Activated naive CD8-positive, alpha-beta T cell treated with anti-CD3 and anti-CD28 coated beads for 36 hours (primary cell): Measurements from ENCODE around the gene FAM83G. TPM values are rescaled to one million over a fixed set of nuclear protein-coding genes. Genes with fewer than 3 reads are reported as not detected.
"Not testable (repeated sequence)": the region's sequence is repeated elsewhere in the genome, so short reads cannot be mapped to it uniquely, and the experiment has no call there.

ENCODE experiments used
- DNase-seq: peaks from one replicate; pipeline ENCODE4 v3.0.0; 2021
- H3K27ac Mint-ChIP-seq: one replicate; pipeline ENCODE4 v1.8.0; 2022; ENCODE audit warnings: mild to moderate bottlenecking, moderate library complexity, mixed read lengths
- H3K27me3 Mint-ChIP-seq: one replicate; pipeline ENCODE4 v1.8.0; 2022; ENCODE audit warnings: mild to moderate bottlenecking, mixed read lengths
- H3K36me3 Mint-ChIP-seq: one replicate; pipeline ENCODE4 v1.8.0; 2021; ENCODE audit warnings: mild to moderate bottlenecking, mixed read lengths
- H3K4me1 Mint-ChIP-seq: one replicate; pipeline ENCODE4 v1.8.0; 2021; ENCODE audit warnings: mixed read lengths
- H3K4me3 Mint-ChIP-seq: one replicate; pipeline ENCODE4 v1.8.0; 2022; ENCODE audit warnings: mild to moderate bottlenecking, moderate library complexity, mixed read lengths
- H3K9me3 Mint-ChIP-seq: one replicate; pipeline ENCODE4 v1.8.0; 2022; ENCODE audit warnings: mixed read lengths
- total RNA-seq, 2 experiments: library from RNA; stranded (reverse); gene quantifications; one replicate each; pipeline ENCODE4 v1.2.3, GENCODE V29; 2021

FAM83G gene
- 10 to 100 TPM; 10.3 to 10.4 TPM for total RNA-seq

GRCh38 chr17:19004421-19005136, at the start of gene FAM83G:
Gene FAM83G (minus strand): TSS chr17:19004764. CDS start chr17:19004041, 723 bp downstream.
- Mint-ChIP-seq H3K4me3 (peak within 1 kb of the TSS; percentile 92), H3K36me3 (peaks cover 11% of the 10 kb centered on the region), H3K27me3 (no peaks in the 10 kb centered on the region), H3K27ac (peak within 1 kb of the TSS; percentile 90), H3K4me1 (peaks cover 31% of the 10 kb centered on the region), H3K9me3 (peaks cover 1% of the 10 kb centered on the region)
- peak; percentile 93 for DNase-seq

GRCh38 chr17:19048826-19049225, 44.3 kb upstream of the FAM83G start:
- H3K9me3 Mint-ChIP-seq, H3K4me1 Mint-ChIP-seq, H3K4me3 Mint-ChIP-seq, H3K27ac Mint-ChIP-seq, DNase-seq, H3K36me3 Mint-ChIP-seq, H3K27me3 Mint-ChIP-seq: not testable (repeated sequence)

- not testable (repeated sequence) for H3K4me3 Mint-ChIP-seq, DNase-seq, H3K27ac Mint-ChIP-seq, H3K36me3 Mint-ChIP-seq, H3K4me1 Mint-ChIP-seq, H3K27me3 Mint-ChIP-seq, H3K9me3 Mint-ChIP-seq
These were observed 42.9 kb upstream of the FAM83G start for GRCh38 chr17:19047510-19047909.

- not testable (repeated sequence) for DNase-seq, H3K27ac Mint-ChIP-seq, H3K4me1 Mint-ChIP-seq, H3K36me3 Mint-ChIP-seq, H3K9me3 Mint-ChIP-seq, H3K4me3 Mint-ChIP-seq, H3K27me3 Mint-ChIP-seq
These were observed 42.3 kb upstream of the FAM83G start, which contains the start of gene GRAP for GRCh38 chr17:19046782-19047375. Gene GRAP (minus strand): TSS chr17:19046957. CDS start chr17:19046926, 31 bp downstream.

GRCh38 chr17:19044643-19045042, 40.1 kb upstream of the FAM83G start:
- not testable (repeated sequence) for H3K27me3 Mint-ChIP-seq, DNase-seq, H3K36me3 Mint-ChIP-seq, H3K4me1 Mint-ChIP-seq, H3K4me3 Mint-ChIP-seq, H3K27ac Mint-ChIP-seq, H3K9me3 Mint-ChIP-seq

GRCh38 chr17:19043032-19043431, 38.5 kb upstream of the FAM83G start:
- not testable (repeated sequence) for DNase-seq, H3K36me3 Mint-ChIP-seq, H3K27ac Mint-ChIP-seq, H3K9me3 Mint-ChIP-seq, H3K4me3 Mint-ChIP-seq, H3K4me1 Mint-ChIP-seq, H3K27me3 Mint-ChIP-seq

GRCh38 chr17:19042369-19042768, 37.8 kb upstream of the FAM83G start:
- H3K4me1 Mint-ChIP-seq, H3K27me3 Mint-ChIP-seq, H3K4me3 Mint-ChIP-seq, H3K36me3 Mint-ChIP-seq, H3K9me3 Mint-ChIP-seq, H3K27ac Mint-ChIP-seq, DNase-seq: not testable (repeated sequence)

- H3K36me3 Mint-ChIP-seq, H3K27me3 Mint-ChIP-seq, H3K9me3 Mint-ChIP-seq, H3K4me1 Mint-ChIP-seq, H3K4me3 Mint-ChIP-seq, H3K27ac Mint-ChIP-seq, DNase-seq: not testable (repeated sequence)
These were observed 37.3 kb upstream of the FAM83G start for GRCh38 chr17:19041871-19042270.

GRCh38 chr17:19040350-19040749, 35.8 kb upstream of the FAM83G start:
- not testable (repeated sequence) for H3K9me3 Mint-ChIP-seq, H3K4me3 Mint-ChIP-seq, H3K4me1 Mint-ChIP-seq, DNase-seq, H3K27ac Mint-ChIP-seq, H3K36me3 Mint-ChIP-seq, H3K27me3 Mint-ChIP-seq

GRCh38 chr17:19038730-19039129, 34.2 kb upstream of the FAM83G start:
- not testable (repeated sequence) for H3K27ac Mint-ChIP-seq, H3K4me3 Mint-ChIP-seq, DNase-seq, H3K27me3 Mint-ChIP-seq, H3K4me1 Mint-ChIP-seq, H3K9me3 Mint-ChIP-seq, H3K36me3 Mint-ChIP-seq

- H3K4me1 Mint-ChIP-seq, H3K36me3 Mint-ChIP-seq, H3K27me3 Mint-ChIP-seq, H3K27ac Mint-ChIP-seq, H3K9me3 Mint-ChIP-seq, DNase-seq, H3K4me3 Mint-ChIP-seq: not testable (repeated sequence)
These were observed 33.4 kb upstream of the FAM83G start for GRCh38 chr17:19038007-19038406.

- not testable (repeated sequence) for H3K9me3 Mint-ChIP-seq, H3K27ac Mint-ChIP-seq, H3K27me3 Mint-ChIP-seq, DNase-seq, H3K36me3 Mint-ChIP-seq, H3K4me3 Mint-ChIP-seq, H3K4me1 Mint-ChIP-seq
These were observed 33.0 kb upstream of the FAM83G start for GRCh38 chr17:19037547-19037946.

- H3K27me3 Mint-ChIP-seq, H3K9me3 Mint-ChIP-seq, DNase-seq, H3K27ac Mint-ChIP-seq, H3K4me3 Mint-ChIP-seq, H3K4me1 Mint-ChIP-seq, H3K36me3 Mint-ChIP-seq: not testable (repeated sequence)
These were observed 31.6 kb upstream of the FAM83G start for GRCh38 chr17:19036186-19036585.

- H3K9me3 Mint-ChIP-seq, H3K27ac Mint-ChIP-seq, H3K27me3 Mint-ChIP-seq, DNase-seq, H3K4me3 Mint-ChIP-seq, H3K36me3 Mint-ChIP-seq, H3K4me1 Mint-ChIP-seq: not testable (repeated sequence)
These were observed 27.9 kb upstream of the FAM83G start for GRCh38 chr17:19032377-19032988.

GRCh38 chr17:19031729-19032128, 27.2 kb upstream of the FAM83G start:
- not testable (repeated sequence) for H3K27me3 Mint-ChIP-seq, H3K36me3 Mint-ChIP-seq, H3K27ac Mint-ChIP-seq, H3K4me1 Mint-ChIP-seq, H3K9me3 Mint-ChIP-seq, H3K4me3 Mint-ChIP-seq
- DNase-seq = peak; percentile 43
